ENCODE results near the gene LAMC3. TPM values are rescaled to one million over a fixed set of nuclear protein-coding genes. Genes with fewer than 3 reads are reported as not detected.

LAMC3 gene
- total and polyA plus RNA-seq, 2 donors, result 0.61 to 2.6 TPM

DNA sequence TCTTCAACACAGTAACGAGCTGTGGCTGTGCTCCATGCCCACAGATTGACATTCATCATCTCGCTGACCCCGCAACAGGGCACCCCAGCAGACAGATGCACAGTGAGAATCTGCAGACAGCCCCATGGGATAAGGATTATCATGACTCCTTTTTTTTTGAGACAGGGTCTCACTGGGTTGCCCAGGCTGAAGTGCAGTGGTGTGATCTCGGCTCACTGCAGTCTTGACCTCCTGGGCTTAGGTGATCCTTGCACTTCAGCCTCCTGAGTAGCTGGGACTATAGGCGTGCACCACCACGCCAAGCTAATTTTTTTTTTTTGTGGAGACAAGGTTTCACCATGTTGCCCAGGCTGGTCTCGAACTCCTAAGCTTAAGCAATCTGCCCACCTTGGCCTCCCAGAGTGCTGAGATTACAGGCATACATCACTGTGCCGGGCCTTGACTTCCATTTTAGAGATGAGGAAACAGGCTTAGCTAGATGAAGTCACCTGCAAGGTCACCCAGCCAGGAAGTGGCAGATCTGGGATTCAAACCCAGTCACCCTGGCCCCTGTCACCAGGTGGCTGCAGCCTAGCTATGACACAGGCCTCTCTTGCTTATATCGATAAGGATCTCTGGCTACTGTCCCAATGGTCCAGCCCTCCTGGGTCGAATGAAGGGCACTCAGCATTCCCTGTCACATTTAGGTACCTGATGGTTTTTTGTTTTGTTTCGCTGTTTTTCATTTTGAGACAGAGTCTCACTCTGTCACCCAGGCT, 92.4 kb downstream of the LAMC3 start:
- Histone ChIP-seq H3K36me3 (ENCODE audit: control insufficient read depth in 2 of 2, insufficient read depth in 2 of 2, low read length in 1 of 2) (no peaks in the 10 kb centered on the region), H3K27me3 (ENCODE audit: control insufficient read depth in 2 of 2, insufficient read depth in 1 of 2, low read length in 1 of 2) (peaks cover 2 to 39% of the 10 kb centered on the region in 2 donors), H3K4me3 (ENCODE audit: low read length in 2 of 2) (no peak overlapping the region), H3K9me3 (ENCODE audit: control insufficient read depth in 2 of 2, insufficient read depth in 1 of 2, low read length in 1 of 2) (peaks cover 0 to 4% of the 10 kb centered on the region in 2 donors), H3K4me1 (ENCODE audit: control insufficient read depth in 2 of 2, insufficient read depth in 2 of 2, low read length in 2 of 2) (no peaks in the 10 kb centered on the region), H3K27ac (ENCODE audit: low read depth in 1 of 2, low read length in 1 of 2) (no peak overlapping the region)
- DNase-seq (ENCODE audit: low read depth in 6 of 9, low spot score in 9 of 9), result no peak
- 98% methylated on average over 11 of the region's 11 CpGs for WGBS

DNA sequence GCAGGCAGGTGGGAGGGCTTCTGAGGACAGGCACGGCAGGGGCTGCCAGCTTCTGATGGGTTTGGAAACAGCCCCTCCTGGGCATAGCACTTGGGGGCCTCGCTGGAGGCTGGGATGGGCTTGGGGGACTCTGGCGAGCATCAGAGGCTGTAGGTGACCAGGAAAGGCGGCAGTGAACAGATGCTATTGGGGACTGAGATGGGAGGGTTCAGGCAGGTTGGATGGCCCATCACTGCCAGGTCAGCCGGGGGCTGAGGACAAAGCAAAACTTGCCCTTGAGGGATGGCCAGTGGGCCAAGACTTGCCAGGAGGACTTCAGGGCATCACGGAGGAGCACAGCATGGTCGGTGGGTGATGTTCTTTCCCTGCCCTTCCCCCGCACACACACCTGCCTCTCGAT, 94.0 kb downstream of the LAMC3 start:
- no peak for DNase-seq (ENCODE audit: low read depth in 6 of 9, low spot score in 9 of 9)
- no peak overlapping the region for H3K27ac ChIP-seq (ENCODE audit: low read depth in 1 of 2, low read length in 1 of 2)
- WGBS, result 97% methylated on average over 9 of the region's 9 CpGs

DNA sequence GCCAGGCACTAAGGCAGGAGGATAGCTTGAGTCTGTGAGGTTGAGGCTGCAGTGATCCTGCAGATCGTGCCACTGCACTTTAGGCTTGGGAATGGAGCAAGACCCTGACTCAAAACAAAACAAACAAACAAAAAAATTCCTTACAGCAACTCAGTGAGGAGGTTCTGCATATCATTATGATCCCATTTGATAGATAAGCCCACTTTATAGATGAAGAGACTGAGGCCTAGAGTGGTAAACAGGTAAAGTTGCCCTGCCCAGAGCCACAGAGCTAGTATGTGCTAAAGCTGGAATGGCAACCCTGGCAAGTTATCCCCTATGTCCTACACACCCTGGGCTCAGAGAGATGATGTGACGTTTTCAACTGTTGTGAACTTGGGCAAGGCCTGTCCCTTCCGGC, 94.6 kb downstream of the LAMC3 start:
- DNase-seq (ENCODE audit: low read depth in 6 of 9, low spot score in 9 of 9), result no peak
- H3K27ac ChIP-seq (ENCODE audit: low read depth in 1 of 2, low read length in 1 of 2), result no peak overlapping the region
- peaks cover 0 to 17% of the 10 kb centered on the region in 2 donors for H3K27me3 ChIP-seq (ENCODE audit: control insufficient read depth in 2 of 2, insufficient read depth in 1 of 2, low read length in 1 of 2)
- 97% methylated on average over 3 of the region's 3 CpGs for WGBS
- H3K9me3 ChIP-seq (ENCODE audit: control insufficient read depth in 2 of 2, insufficient read depth in 1 of 2, low read length in 1 of 2), result no peaks in the 10 kb centered on the region
- no peaks in the 10 kb centered on the region for H3K36me3 ChIP-seq (ENCODE audit: control insufficient read depth in 2 of 2, insufficient read depth in 2 of 2, low read length in 1 of 2)
- no peak overlapping the region for H3K4me3 ChIP-seq (ENCODE audit: low read length in 2 of 2)
- no peaks in the 10 kb centered on the region for H3K4me1 ChIP-seq (ENCODE audit: control insufficient read depth in 2 of 2, insufficient read depth in 2 of 2, low read length in 2 of 2)

More for the DNA sequence above, 94.0 kb downstream of the LAMC3 start:
- Histone ChIP-seq H3K27me3 (ENCODE audit: control insufficient read depth in 2 of 2, insufficient read depth in 1 of 2, low read length in 1 of 2) (peaks cover 0 to 22% of the 10 kb centered on the region in 2 donors), H3K9me3 (ENCODE audit: control insufficient read depth in 2 of 2, insufficient read depth in 1 of 2, low read length in 1 of 2) (peaks cover 0 to 4% of the 10 kb centered on the region in 2 donors), H3K4me1 (ENCODE audit: control insufficient read depth in 2 of 2, insufficient read depth in 2 of 2, low read length in 2 of 2) (no peaks in the 10 kb centered on the region), H3K4me3 (ENCODE audit: low read length in 2 of 2) (no peak overlapping the region), H3K36me3 (ENCODE audit: control insufficient read depth in 2 of 2, insufficient read depth in 2 of 2, low read length in 1 of 2) (no peaks in the 10 kb centered on the region)

DNA sequence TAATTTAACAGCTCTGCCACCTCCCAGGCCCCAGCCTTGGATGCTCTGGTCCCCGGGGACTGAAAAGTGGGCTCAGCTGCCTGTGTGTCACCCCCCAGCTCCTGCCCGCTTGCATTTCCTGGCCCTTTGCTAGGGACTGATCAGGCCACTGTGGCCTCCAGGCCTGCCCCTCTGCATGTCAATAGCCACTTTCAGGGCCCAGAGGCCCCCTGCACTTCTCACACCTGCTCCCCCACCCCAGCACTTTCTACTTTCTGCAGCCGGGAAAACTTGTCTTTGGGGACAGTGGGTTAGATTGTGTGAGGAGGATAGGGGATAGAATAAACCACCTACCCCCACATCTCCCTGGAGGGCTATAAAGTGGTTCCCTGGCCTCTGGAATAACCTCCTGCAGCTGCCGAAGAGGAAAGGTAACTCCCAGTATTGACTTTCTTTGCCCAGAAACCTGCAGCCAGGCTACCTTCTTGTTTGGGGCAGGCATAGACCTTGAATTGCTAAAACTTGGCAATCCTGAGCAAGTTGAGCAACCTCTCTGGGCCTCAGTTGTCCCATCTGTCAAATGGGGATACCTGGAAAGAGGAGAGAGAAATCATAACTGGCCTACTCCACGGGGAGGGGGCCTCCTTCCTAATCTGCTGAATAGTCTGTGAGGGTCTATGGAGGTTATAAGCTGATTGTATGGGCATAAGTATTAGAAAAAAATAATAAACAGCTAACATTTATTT, 95.2 kb downstream of the LAMC3 start:
- Histone ChIP-seq H3K27me3 (ENCODE audit: control insufficient read depth in 2 of 2, insufficient read depth in 1 of 2, low read length in 1 of 2) (peaks cover 0 to 11% of the 10 kb centered on the region in 2 donors), H3K27ac (ENCODE audit: low read depth in 1 of 2, low read length in 1 of 2) (no peak overlapping the region), H3K4me3 (ENCODE audit: low read length in 2 of 2) (no peak overlapping the region), H3K4me1 (ENCODE audit: control insufficient read depth in 2 of 2, insufficient read depth in 2 of 2, low read length in 2 of 2) (no peaks in the 10 kb centered on the region), H3K9me3 (ENCODE audit: control insufficient read depth in 2 of 2, insufficient read depth in 1 of 2, low read length in 1 of 2) (no peaks in the 10 kb centered on the region), H3K36me3 (ENCODE audit: control insufficient read depth in 2 of 2, insufficient read depth in 2 of 2, low read length in 1 of 2) (no peaks in the 10 kb centered on the region)
- 93% methylated on average over 5 of the region's 5 CpGs for WGBS
- DNase-seq (ENCODE audit: low read depth in 6 of 9, low spot score in 9 of 9), result no peak

DNA sequence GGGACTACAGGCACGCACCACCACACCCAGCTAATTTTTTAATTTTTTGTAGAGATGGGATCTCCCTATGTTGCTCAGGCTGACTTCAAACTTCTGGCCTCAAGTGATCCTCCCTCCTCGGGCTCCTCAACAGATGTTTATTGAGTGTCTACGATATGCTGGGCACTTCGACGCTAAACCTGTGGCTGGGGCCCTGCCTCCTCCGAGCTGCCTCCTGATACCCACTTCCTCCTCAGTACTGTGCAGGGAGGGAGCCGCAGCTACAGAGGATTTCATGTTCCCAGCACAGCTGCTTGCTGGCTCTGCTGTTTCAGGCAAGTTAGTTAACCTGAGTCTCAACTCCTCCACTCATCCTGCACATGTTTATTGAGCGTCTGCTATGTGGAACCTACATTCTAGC, 97.0 kb downstream of the LAMC3 start:
- WGBS, result 91% methylated on average over 8 of the region's 8 CpGs
- no peaks in the 10 kb centered on the region for H3K9me3 ChIP-seq (ENCODE audit: control insufficient read depth in 2 of 2, insufficient read depth in 1 of 2, low read length in 1 of 2)
- DNase-seq (ENCODE audit: low read depth in 6 of 9, low spot score in 9 of 9), result peak in 2 of 9 donors; percentile 11 to 13
- no peak overlapping the region for H3K27ac ChIP-seq (ENCODE audit: low read depth in 1 of 2, low read length in 1 of 2)
- H3K27me3 ChIP-seq (ENCODE audit: control insufficient read depth in 2 of 2, insufficient read depth in 1 of 2, low read length in 1 of 2), result peaks cover 0 to 5% of the 10 kb centered on the region in 2 donors
- H3K36me3 ChIP-seq (ENCODE audit: control insufficient read depth in 2 of 2, insufficient read depth in 2 of 2, low read length in 1 of 2), result no peaks in the 10 kb centered on the region
- no peak overlapping the region for H3K4me3 ChIP-seq (ENCODE audit: low read length in 2 of 2)
- no peaks in the 10 kb centered on the region for H3K4me1 ChIP-seq (ENCODE audit: control insufficient read depth in 2 of 2, insufficient read depth in 2 of 2, low read length in 2 of 2)

DNA sequence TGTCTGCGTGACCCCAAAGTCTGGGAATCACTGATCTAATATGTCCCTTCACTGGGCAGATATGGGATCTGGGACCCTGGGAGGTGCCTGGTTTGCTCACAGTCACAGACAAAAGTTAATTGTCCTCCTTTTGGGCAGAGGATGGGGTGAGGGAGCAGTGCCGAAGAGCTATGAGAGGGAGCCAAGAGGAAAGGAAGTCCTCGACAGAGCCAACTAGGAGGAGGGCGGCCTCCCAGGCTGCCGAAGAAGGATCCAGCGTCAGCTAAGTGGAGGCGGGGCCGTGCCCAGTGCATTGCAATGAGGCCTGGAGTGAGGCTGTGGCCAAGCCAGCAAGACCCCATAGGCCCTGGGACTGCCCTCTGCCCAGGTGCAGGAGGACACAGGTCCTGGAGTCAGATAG, 98.8 kb downstream of the LAMC3 start:
- no peak for DNase-seq (ENCODE audit: low read depth in 6 of 9, low spot score in 9 of 9)
- Histone ChIP-seq H3K4me1 (ENCODE audit: control insufficient read depth in 2 of 2, insufficient read depth in 2 of 2, low read length in 2 of 2) (no peaks in the 10 kb centered on the region), H3K27ac (ENCODE audit: low read depth in 1 of 2, low read length in 1 of 2) (no peak overlapping the region), H3K4me3 (ENCODE audit: low read length in 2 of 2) (no peak overlapping the region), H3K27me3 (ENCODE audit: control insufficient read depth in 2 of 2, insufficient read depth in 1 of 2, low read length in 1 of 2) (peaks cover 0 to 11% of the 10 kb centered on the region in 2 donors), H3K36me3 (ENCODE audit: control insufficient read depth in 2 of 2, insufficient read depth in 2 of 2, low read length in 1 of 2) (no peaks in the 10 kb centered on the region), H3K9me3 (ENCODE audit: control insufficient read depth in 2 of 2, insufficient read depth in 1 of 2, low read length in 1 of 2) (no peaks in the 10 kb centered on the region)
- WGBS, result 97% methylated on average over 8 of the region's 8 CpGs

DNA sequence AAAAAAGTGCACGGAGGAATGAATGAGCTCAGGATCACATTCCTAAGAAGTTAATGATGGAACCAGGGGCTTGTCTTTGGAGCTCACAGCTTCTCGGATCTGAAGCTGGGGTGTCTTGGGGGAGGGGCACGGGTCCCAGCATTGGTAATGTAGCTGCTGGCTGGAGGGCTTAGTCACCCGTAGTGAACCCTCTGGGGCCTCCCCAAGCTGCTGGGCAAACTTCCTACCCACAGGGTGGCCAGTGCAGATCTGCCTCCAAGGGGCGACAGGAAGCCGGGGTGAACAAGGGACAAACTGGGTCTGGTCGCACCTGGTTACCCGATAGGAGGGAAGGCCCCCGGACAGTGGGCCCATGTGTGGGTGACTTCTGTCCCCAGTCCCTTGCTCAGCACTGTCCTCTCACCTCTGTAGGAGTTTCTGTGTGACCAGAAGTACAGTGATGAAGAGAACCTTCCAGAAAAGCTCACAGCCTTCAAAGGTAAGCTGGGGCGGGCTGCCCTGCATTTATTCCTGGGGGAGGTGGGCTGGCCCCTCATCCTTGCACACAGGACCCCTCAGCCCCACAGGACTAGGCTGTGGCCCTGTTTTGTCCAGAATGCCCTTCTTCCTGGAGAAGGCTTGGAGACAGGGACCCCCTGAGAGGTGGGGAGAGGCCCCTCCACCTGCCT, 102.3 kb downstream of the LAMC3 start:
- Histone ChIP-seq H3K27ac (ENCODE audit: low read depth in 1 of 2, low read length in 1 of 2) (no peak overlapping the region), H3K27me3 (ENCODE audit: control insufficient read depth in 2 of 2, insufficient read depth in 1 of 2, low read length in 1 of 2) (peaks cover 0 to 6% of the 10 kb centered on the region in 2 donors), H3K4me1 (ENCODE audit: control insufficient read depth in 2 of 2, insufficient read depth in 2 of 2, low read length in 2 of 2) (no peaks in the 10 kb centered on the region), H3K4me3 (ENCODE audit: low read length in 2 of 2) (no peak overlapping the region), H3K9me3 (ENCODE audit: control insufficient read depth in 2 of 2, insufficient read depth in 1 of 2, low read length in 1 of 2) (no peaks in the 10 kb centered on the region), H3K36me3 (ENCODE audit: control insufficient read depth in 2 of 2, insufficient read depth in 2 of 2, low read length in 1 of 2) (no peaks in the 10 kb centered on the region)
- DNase-seq (ENCODE audit: low read depth in 6 of 9, low spot score in 9 of 9), result no peak
- 75% methylated on average over 10 of the region's 10 CpGs for WGBS

DNA sequence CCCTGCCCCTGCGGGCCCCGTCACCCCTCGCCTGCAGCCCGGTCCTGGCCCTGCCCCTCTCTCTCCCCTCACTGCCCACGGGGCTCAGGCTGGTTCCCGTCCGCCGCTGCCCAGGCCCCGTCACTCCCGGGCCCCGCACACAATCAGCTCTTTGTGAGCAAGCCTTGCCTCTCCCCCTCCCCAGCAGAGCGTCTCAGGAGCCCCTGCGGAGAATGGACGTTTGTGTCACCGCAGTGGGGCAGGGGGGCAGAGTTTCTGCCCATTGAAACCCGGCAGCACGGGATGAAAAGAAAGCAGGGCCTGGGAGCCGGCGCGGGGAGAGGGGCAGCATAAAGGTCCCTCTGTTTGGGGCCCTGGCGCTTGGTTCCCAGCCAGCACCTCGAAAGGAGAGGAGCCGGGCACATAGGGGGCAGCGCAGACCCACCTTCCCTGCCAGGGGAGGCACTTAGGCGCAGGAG, 102.9 kb downstream of the LAMC3 start:
- Histone ChIP-seq H3K9me3 (ENCODE audit: control insufficient read depth in 2 of 2, insufficient read depth in 1 of 2, low read length in 1 of 2) (no peaks in the 10 kb centered on the region), H3K4me1 (ENCODE audit: control insufficient read depth in 2 of 2, insufficient read depth in 2 of 2, low read length in 2 of 2) (no peaks in the 10 kb centered on the region), H3K27ac (ENCODE audit: low read depth in 1 of 2, low read length in 1 of 2) (no peak overlapping the region), H3K27me3 (ENCODE audit: control insufficient read depth in 2 of 2, insufficient read depth in 1 of 2, low read length in 1 of 2) (peaks cover 0 to 8% of the 10 kb centered on the region in 2 donors), H3K36me3 (ENCODE audit: control insufficient read depth in 2 of 2, insufficient read depth in 2 of 2, low read length in 1 of 2) (no peaks in the 10 kb centered on the region), H3K4me3 (ENCODE audit: low read length in 2 of 2) (no peak overlapping the region)
- 97% methylated on average over 24 of the region's 25 CpGs for WGBS
- DNase-seq (ENCODE audit: low read depth in 6 of 9, low spot score in 9 of 9), result no peak
